Measurements from ENCODE around the gene CAMTA1. TPM values are rescaled to one million over a fixed set of nuclear protein-coding genes. Genes with fewer than 3 reads are reported as not detected.

Gene CAMTA1
- total and polyA plus RNA-seq, 9 of the 15 experiments (the other 6 are each of a cell fraction or from before 2014, with no cell fraction given): 43.9 to 161 (median 65.9) TPM

- no peak for TF ChIP-seq ZNF444 (CRISPR knock-in tag; IDR thresholded peaks at IDR 0.05)
- TF ChIP-seq MITF (IDR thresholded peaks at IDR 0.05): no peak
Measured at GRCh38 chr1:7296968-7297367, 511.7 kb downstream of the CAMTA1 start (continued).

GRCh38 chr1:7298145-7298544 lies 512.9 kb downstream of the CAMTA1 start:
- Histone ChIP-seq H3K27ac (ENCODE audit: extremely low read depth, low read depth, low read length) (no peak overlapping the region), H4K20me1 (replicated peaks; ENCODE audit: control insufficient read depth, insufficient read depth, low read length) (peaks cover 3% of the 10 kb centered on the region; the same call in 1 of the 2 replicates), H3K4me3 (no peak overlapping the region), H3K9me3 (replicated peaks; ENCODE audit: control insufficient read depth, insufficient read depth, low read depth, low read length) (no peaks in the 10 kb centered on the region), H3K9me1 (ENCODE audit: control insufficient read depth, insufficient read depth, low read length) (no peaks in the 10 kb centered on the region), H3K9ac (ENCODE audit: insufficient read depth in 1 of 2, low read depth in 2 of 2, low read length in 2 of 2) (no peak overlapping the region), H3K4me1 (replicated peaks in 1 of 2; ENCODE audit: control insufficient read depth in 2 of 2, insufficient read depth in 2 of 2, low read length in 2 of 2) (no peaks in the 10 kb centered on the region), H2AFZ (ENCODE audit: low read depth, low read length) (no peak overlapping the region), H3K79me2 (ENCODE audit: control insufficient read depth, insufficient read depth, low read length) (no peaks in the 10 kb centered on the region), H3K36me3 (ENCODE audit: control insufficient read depth, insufficient read depth, low read length) (no peaks in the 10 kb centered on the region), H3K27me3 (ENCODE audit: control insufficient read depth in 2 of 2, insufficient read depth in 2 of 2, low read length in 2 of 2) (peaks cover 14 to 28% of the 10 kb centered on the region in 2 experiments; a peak in 4 of 5 replicates), H3K4me2 (ENCODE audit: insufficient read depth, low read length) (no peak overlapping the region)
- DNase-seq (ENCODE audit: extremely low read depth in 1 of 4, low spot score in 3 of 4): no peak
- CTCF ChIA-PET (ENCODE audit: low intra/inter-chr PET ratio): no interaction called here
- in situ Hi-C loops (cut with MboI) (no loop called here), intact Hi-C loops (cut with micrococcal nuclease) (no loop called here)
- no peak for ATAC-seq
- FAIRE-seq: no peak
- no TSS peak for BruUV-seq (replicated peaks)
- WGBS (ENCODE audit: insufficient coverage, low coverage, missing lambda C conversion rate): 0% methylated on average over 4 of the region's 4 CpGs
- POLR2A ChIA-PET: no interaction called here
- TF ChIP-seq MED1 (CRISPR knock-in tag; IDR thresholded peaks at IDR 0.05; ENCODE audit: borderline replicate concordance) (no peak), MCM2 (IDR thresholded peaks at IDR 0.05; ENCODE audit: low read depth) (no peak), ZBTB1 (CRISPR knock-in tag; IDR thresholded peaks at IDR 0.05; ENCODE audit: borderline replicate concordance, low read depth) (no peak), TCF15 (CRISPR knock-in tag; IDR thresholded peaks at IDR 0.05) (no peak), ZHX1 (conservative IDR thresholded peaks at IDR 0.05; ENCODE audit: low read length) (no peak), MCM5 (IDR thresholded peaks at IDR 0.05; ENCODE audit: low read depth) (no peak), OTX1 (CRISPR knock-in tag; IDR thresholded peaks at IDR 0.05) (no peak), RAD51 (IDR thresholded peaks at IDR 0.05; ENCODE audit: borderline replicate concordance, low read depth) (no peak), NR2C2 (CRISPR knock-in tag; IDR thresholded peaks at IDR 0.05) (no peak), NR2C2 (tag; IDR thresholded peaks at IDR 0.05) (no peak), NFRKB (IDR thresholded peaks at IDR 0.05; ENCODE audit: low read depth) (no peak)
